Measurements from ENCODE around the gene RHOG.
"Not testable (repeated sequence)": the region's sequence is repeated elsewhere in the genome, so short reads cannot be mapped to it uniquely, and the experiment has no call there.

DNA sequence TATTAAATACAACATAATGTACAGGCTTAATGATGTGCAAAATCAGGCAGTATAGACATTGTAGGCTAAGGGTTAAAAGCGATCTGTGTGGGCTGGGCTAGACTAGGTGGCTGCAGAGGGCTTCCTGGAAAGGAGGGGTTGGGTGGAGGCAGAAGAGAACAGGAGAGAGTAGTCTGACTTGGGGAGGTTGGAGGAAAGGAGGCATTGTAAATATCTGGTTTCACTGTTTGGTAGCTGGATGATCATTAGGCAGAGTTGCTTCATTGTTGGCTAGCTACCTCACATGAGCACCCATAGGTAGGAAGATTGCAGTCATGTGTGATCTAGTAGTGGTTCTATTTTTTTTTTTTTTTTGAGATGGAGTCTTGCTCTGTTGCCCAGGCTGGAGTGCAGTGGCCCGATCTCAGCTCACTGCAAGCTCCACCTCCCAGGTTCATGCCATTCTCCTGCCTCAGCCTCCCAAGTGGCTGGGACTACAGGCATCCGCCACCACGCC, 20.2 kb upstream of the RHOG start:
- TF ChIP-seq, protein P1, sequence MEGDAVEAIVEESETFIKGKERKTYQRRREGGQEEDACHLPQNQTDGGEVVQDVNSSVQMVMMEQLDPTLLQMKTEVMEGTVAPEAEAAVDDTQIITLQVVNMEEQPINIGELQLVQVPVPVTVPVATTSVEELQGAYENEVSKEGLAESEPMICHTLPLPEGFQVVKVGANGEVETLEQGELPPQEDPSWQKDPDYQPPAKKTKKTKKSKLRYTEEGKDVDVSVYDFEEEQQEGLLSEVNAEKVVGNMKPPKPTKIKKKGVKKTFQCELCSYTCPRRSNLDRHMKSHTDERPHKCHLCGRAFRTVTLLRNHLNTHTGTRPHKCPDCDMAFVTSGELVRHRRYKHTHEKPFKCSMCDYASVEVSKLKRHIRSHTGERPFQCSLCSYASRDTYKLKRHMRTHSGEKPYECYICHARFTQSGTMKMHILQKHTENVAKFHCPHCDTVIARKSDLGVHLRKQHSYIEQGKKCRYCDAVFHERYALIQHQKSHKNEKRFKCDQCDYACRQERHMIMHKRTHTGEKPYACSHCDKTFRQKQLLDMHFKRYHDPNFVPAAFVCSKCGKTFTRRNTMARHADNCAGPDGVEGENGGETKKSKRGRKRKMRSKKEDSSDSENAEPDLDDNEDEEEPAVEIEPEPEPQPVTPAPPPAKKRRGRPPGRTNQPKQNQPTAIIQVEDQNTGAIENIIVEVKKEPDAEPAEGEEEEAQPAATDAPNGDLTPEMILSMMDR (IDR thresholded peaks at IDR 0.05; ENCODE audit: poor library complexity): not testable (repeated sequence)
- TF ChIP-seq EZH2 (IDR thresholded peaks at IDR 0.05; ENCODE audit: borderline replicate concordance); EZH2phosphoT487 (IDR thresholded peaks at IDR 0.05; ENCODE audit: low read depth, severe bottlenecking, unreplicated experiment): not testable (repeated sequence)
